ENCODE measurements around the gene FGA.

- no peak for TF ChIP-seq CTCF (IDR thresholded peaks at IDR 0.05)
- no peak for TF ChIP-seq POLR2A (IDR thresholded peaks at IDR 0.05)
Measured at GRCh38 chr4:154634058-154634457, 43.5 kb upstream of the FGA start.

Measured in lower leg skin (tissue), 3 donors.